ENCODE data around the gene SMAD4.

SMAD4 gene

GRCh38 chr18:51029378-51029693, 677 bp upstream of the SMAD4 start:
- no peak for TF ChIP-seq JUND (IDR thresholded peaks at IDR 0.05; ENCODE audit: low read depth)
- peak in 1 of 2 experiments; percentile 69 for DNase-seq (ENCODE audit: low read depth in 1 of 2, low spot score in 1 of 2)
- in situ Hi-C loops (cut with HindIII; ENCODE audit: low pct_unique_long_range_greater_than_20kb, low sequenced_read_pairs) = no loop called here

GRCh38 chr18:51030537-51031258, 685 bp downstream of the SMAD4 start:
- in situ Hi-C loops (cut with HindIII; ENCODE audit: low pct_unique_long_range_greater_than_20kb, low sequenced_read_pairs) = no loop called here
- TF ChIP-seq JUND (IDR thresholded peaks at IDR 0.05; ENCODE audit: low read depth) = no peak
- peak; percentile 18 to 68 for DNase-seq (ENCODE audit: low read depth in 1 of 2, low spot score in 1 of 2)

- in situ Hi-C loops (cut with HindIII; ENCODE audit: low pct_unique_long_range_greater_than_20kb, low sequenced_read_pairs) = no loop called here
- DNase-seq (ENCODE audit: low read depth in 1 of 2, low spot score in 1 of 2) = no peak
- TF ChIP-seq JUND (IDR thresholded peaks at IDR 0.05; ENCODE audit: low read depth) = no peak
Observed at GRCh38 chr18:51032193-51032592, 2.2 kb downstream of the SMAD4 start.

- DNase-seq (ENCODE audit: low read depth in 1 of 2, low spot score in 1 of 2) = no peak
- no peak for TF ChIP-seq JUND (IDR thresholded peaks at IDR 0.05; ENCODE audit: low read depth)
- in situ Hi-C loops (cut with HindIII; ENCODE audit: low pct_unique_long_range_greater_than_20kb, low sequenced_read_pairs) = no loop called here
Observed at GRCh38 chr18:51037230-51037629, 7.2 kb downstream of the SMAD4 start.

- no peak for DNase-seq (ENCODE audit: low read depth in 1 of 2, low spot score in 1 of 2)
- in situ Hi-C loops (cut with HindIII; ENCODE audit: low pct_unique_long_range_greater_than_20kb, low sequenced_read_pairs) = no loop called here
- TF ChIP-seq JUND (IDR thresholded peaks at IDR 0.05; ENCODE audit: low read depth) = no peak
Observed at GRCh38 chr18:51038110-51038509, 8.1 kb downstream of the SMAD4 start.

GRCh38 chr18:51039138-51040112, 9.4 kb downstream of the SMAD4 start:
- in situ Hi-C loops (cut with HindIII; ENCODE audit: low pct_unique_long_range_greater_than_20kb, low sequenced_read_pairs) = no loop called here
- DNase-seq (ENCODE audit: low read depth in 1 of 2, low spot score in 1 of 2) = no peak
- no peak for TF ChIP-seq JUND (IDR thresholded peaks at IDR 0.05; ENCODE audit: low read depth)

GRCh38 chr18:51041677-51042352, 11.8 kb downstream of the SMAD4 start:
- no peak for DNase-seq (ENCODE audit: low read depth in 1 of 2, low spot score in 1 of 2)
- no peak for TF ChIP-seq JUND (IDR thresholded peaks at IDR 0.05; ENCODE audit: low read depth)
- in situ Hi-C loops (cut with HindIII; ENCODE audit: low pct_unique_long_range_greater_than_20kb, low sequenced_read_pairs) = no loop called here

- in situ Hi-C loops (cut with HindIII; ENCODE audit: low pct_unique_long_range_greater_than_20kb, low sequenced_read_pairs) = no loop called here
- no peak for TF ChIP-seq JUND (IDR thresholded peaks at IDR 0.05; ENCODE audit: low read depth)
- no peak for DNase-seq (ENCODE audit: low read depth in 1 of 2, low spot score in 1 of 2)
Observed at GRCh38 chr18:51044928-51045585, 15.0 kb downstream of the SMAD4 start.

GRCh38 chr18:51048190-51048589, 18.2 kb downstream of the SMAD4 start:
- in situ Hi-C loops (cut with HindIII; ENCODE audit: low pct_unique_long_range_greater_than_20kb, low sequenced_read_pairs) = no loop called here
- DNase-seq (ENCODE audit: low read depth in 1 of 2, low spot score in 1 of 2) = no peak
- no peak for TF ChIP-seq JUND (IDR thresholded peaks at IDR 0.05; ENCODE audit: low read depth)

- in situ Hi-C loops (cut with HindIII; ENCODE audit: low pct_unique_long_range_greater_than_20kb, low sequenced_read_pairs) = no loop called here
- no peak for DNase-seq (ENCODE audit: low read depth in 1 of 2, low spot score in 1 of 2)
- TF ChIP-seq JUND (IDR thresholded peaks at IDR 0.05; ENCODE audit: low read depth) = no peak
Observed at GRCh38 chr18:51049137-51049536, 19.1 kb downstream of the SMAD4 start.

- DNase-seq (ENCODE audit: low read depth in 1 of 2, low spot score in 1 of 2) = peak in 1 of 2 experiments; percentile 58
- in situ Hi-C loops (cut with HindIII; ENCODE audit: low pct_unique_long_range_greater_than_20kb, low sequenced_read_pairs) = no loop called here
- no peak for TF ChIP-seq JUND (IDR thresholded peaks at IDR 0.05; ENCODE audit: low read depth)
Observed at GRCh38 chr18:51051105-51051712, 21.2 kb downstream of the SMAD4 start.

GRCh38 chr18:51053814-51054213, 23.8 kb downstream of the SMAD4 start:
- TF ChIP-seq JUND (IDR thresholded peaks at IDR 0.05; ENCODE audit: low read depth) = no peak
- in situ Hi-C loops (cut with HindIII; ENCODE audit: low pct_unique_long_range_greater_than_20kb, low sequenced_read_pairs) = no loop called here
- DNase-seq (ENCODE audit: low read depth in 1 of 2, low spot score in 1 of 2) = no peak

Data from T47D (cell line).